BJ (cell line): Measurements from ENCODE around the gene PRDM16. TPM values are rescaled to one million over a fixed set of nuclear protein-coding genes. Genes with fewer than 3 reads are reported as not detected.

Experiments used
- CTCF ChIA-PET: fragments of 350-600 bp; formaldehyde crosslinking; extraction: SDS; loops from one replicate; lab custom pipeline; 2021; ENCODE audit warnings: antibody characterized with exemption, inconsistent platforms; lab: Yijun Ruan, JAX
- POLR2A ChIA-PET: fragments of 300-600 bp; sonication (Branson Sonifier 250); formaldehyde crosslinking; extraction: SDS; loops from one replicate; lab custom pipeline; 2021; ENCODE audit warnings: antibody characterized with exemption; lab: Charles Lee
- DNase-seq: peaks from one replicate; pipeline ENCODE4 v3.0.0-alpha.2; 2011; ENCODE audit warnings: low read depth
- H3K27me3 ChIP-seq: 2 replicates; pipeline ENCODE4 v1.6.0; 2011; ENCODE audit warnings: low read length; ENCODE audit not compliant: control insufficient read depth, insufficient read depth
- H3K36me3 ChIP-seq: 2 replicates; pipeline ENCODE4 v1.5.1; 2011; ENCODE audit warnings: low read length; ENCODE audit not compliant: control insufficient read depth, insufficient read depth
- H3K4me3 ChIP-seq: 2 replicates; pipeline ENCODE4 v1.5.1; 2011; ENCODE audit warnings: low read depth, mild to moderate bottlenecking, control low read depth, low read length
- CTCF ChIP-seq: IDR thresholded peaks from 2 replicates; pipeline ENCODE4 v1.5.1; 2011; ENCODE audit warnings: low read depth, mild to moderate bottlenecking, control low read depth, inconsistent platforms, low read length, moderate library complexity; ENCODE audit not compliant: insufficient read depth
- polyA plus RNA-seq: library from polyadenylated mRNA; depleted of rRNA; stranded (reverse); fragments of >200 nt; gene quantifications from 2 replicates; pipeline ENCODE4 v1.2.3, GENCODE V29; 2011

The PRDM16 gene
- polyA plus RNA-seq, 1 experiment, result 0.02 TPM

- POLR2A ChIA-PET, result no interaction called here
- no peak for DNase-seq
- H3K36me3 ChIP-seq, result no peaks in the 10 kb centered on the region
- no peak for TF ChIP-seq CTCF
- CTCF ChIA-PET, result no interaction called here
- no peaks in the 10 kb centered on the region for H3K27me3 ChIP-seq
- H3K4me3 ChIP-seq, result no peak overlapping the region
These were observed 13.8 kb downstream of the PRDM16 start for GRCh38 chr1:3082571-3083516.

GRCh38 chr1:3084154-3084553, 15.2 kb downstream of the PRDM16 start:
- ChIA-PET POLR2A (no interaction called here), CTCF (no interaction called here)
- Histone ChIP-seq H3K27me3 (no peaks in the 10 kb centered on the region), H3K36me3 (no peaks in the 10 kb centered on the region), H3K4me3 (no peak overlapping the region)
- no peak for TF ChIP-seq CTCF
- DNase-seq, result no peak

GRCh38 chr1:3084726-3085125, 15.7 kb downstream of the PRDM16 start:
- H3K36me3 ChIP-seq, result no peaks in the 10 kb centered on the region
- no peak for TF ChIP-seq CTCF
- no peaks in the 10 kb centered on the region for H3K27me3 ChIP-seq
- ChIA-PET POLR2A (no interaction called here), CTCF (no interaction called here)
- no peak for DNase-seq
- no peak overlapping the region for H3K4me3 ChIP-seq

- DNase-seq, result no peak
- Histone ChIP-seq H3K36me3 (no peaks in the 10 kb centered on the region), H3K27me3 (no peaks in the 10 kb centered on the region), H3K4me3 (no peak overlapping the region)
- POLR2A ChIA-PET, result no interaction called here
- TF ChIP-seq CTCF, result no peak
- CTCF ChIA-PET, result interaction anchor here (0.6 kb wide), 1 partner anchor 371 kb away, joined by 3 read pairs; no protein-coding TSS in a partner anchor
These were observed 16.7 kb downstream of the PRDM16 start for GRCh38 chr1:3085721-3086120.

GRCh38 chr1:3086272-3086974, 17.4 kb downstream of the PRDM16 start:
- H3K4me3 ChIP-seq, result no peak overlapping the region
- POLR2A ChIA-PET, result no interaction called here
- TF ChIP-seq CTCF, result no peak
- DNase-seq, result no peak
- no peaks in the 10 kb centered on the region for H3K36me3 ChIP-seq
- H3K27me3 ChIP-seq, result no peaks in the 10 kb centered on the region
- CTCF ChIA-PET, result no interaction called here
